Myocyte (in vitro differentiated cells): ENCODE data around the gene MYLIP. TPM values are rescaled to one million over a fixed set of nuclear protein-coding genes. Genes with fewer than 3 reads are reported as not detected.

Experiments used
- microRNA-seq: library from miRNA; unstranded; fragments of <30 nt; microRNA quantifications from one replicate; pipeline ENCODE4, GENCODE V29; 2016
- total RNA-seq: library from RNA; depleted of rRNA; stranded (reverse); fragments of >200 nt; gene quantifications from 2 replicates; pipeline ENCODE4 v1.2.3, GENCODE V29; 2014

MYLIP gene
- total RNA-seq, 1 donor from 2014 or later: 23.2 TPM

Small RNA genes within 50 kb of the gene (microRNA-seq; reads per million reads assigned to microRNA genes)
- gene MIR4639: not detected

Other genes starting within 250 kb of the MYLIP start
- 37.5 and 43.6 TPM in 2 replicates for gene GMPR, start 109.5 kb downstream of the MYLIP start, total RNA-seq